ENCODE measurements around the gene PKD2. TPM values are rescaled to one million over a fixed set of nuclear protein-coding genes. Genes with fewer than 3 reads are reported as not detected.

Gene PKD2
- total RNA-seq, 1 donor: 161 TPM

DNA sequence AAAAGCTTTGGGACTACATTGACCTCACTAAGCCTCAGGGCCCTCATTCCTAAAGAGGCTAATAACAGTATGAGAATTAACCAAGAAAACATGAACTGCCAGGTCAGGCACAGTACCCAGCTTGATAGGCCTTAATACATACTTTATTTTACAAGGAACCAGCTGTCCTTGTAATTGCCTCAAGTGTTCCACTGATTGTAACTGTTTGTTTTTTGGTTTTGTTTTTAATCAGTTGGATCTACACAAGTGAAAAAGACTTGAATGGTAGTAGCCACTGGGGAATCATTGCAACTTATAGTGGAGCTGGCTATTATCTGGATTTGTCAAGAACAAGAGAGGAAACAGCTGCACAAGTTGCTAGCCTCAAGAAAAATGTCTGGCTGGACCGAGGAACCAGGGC, 35.6 kb downstream of the PKD2 start:
- DNase-seq (ENCODE audit: low read depth): peak; percentile 47
- H3K4me3 ChIP-seq (ENCODE audit: low read depth, low read length): no peak overlapping the region
- TF ChIP-seq, protein P1, sequence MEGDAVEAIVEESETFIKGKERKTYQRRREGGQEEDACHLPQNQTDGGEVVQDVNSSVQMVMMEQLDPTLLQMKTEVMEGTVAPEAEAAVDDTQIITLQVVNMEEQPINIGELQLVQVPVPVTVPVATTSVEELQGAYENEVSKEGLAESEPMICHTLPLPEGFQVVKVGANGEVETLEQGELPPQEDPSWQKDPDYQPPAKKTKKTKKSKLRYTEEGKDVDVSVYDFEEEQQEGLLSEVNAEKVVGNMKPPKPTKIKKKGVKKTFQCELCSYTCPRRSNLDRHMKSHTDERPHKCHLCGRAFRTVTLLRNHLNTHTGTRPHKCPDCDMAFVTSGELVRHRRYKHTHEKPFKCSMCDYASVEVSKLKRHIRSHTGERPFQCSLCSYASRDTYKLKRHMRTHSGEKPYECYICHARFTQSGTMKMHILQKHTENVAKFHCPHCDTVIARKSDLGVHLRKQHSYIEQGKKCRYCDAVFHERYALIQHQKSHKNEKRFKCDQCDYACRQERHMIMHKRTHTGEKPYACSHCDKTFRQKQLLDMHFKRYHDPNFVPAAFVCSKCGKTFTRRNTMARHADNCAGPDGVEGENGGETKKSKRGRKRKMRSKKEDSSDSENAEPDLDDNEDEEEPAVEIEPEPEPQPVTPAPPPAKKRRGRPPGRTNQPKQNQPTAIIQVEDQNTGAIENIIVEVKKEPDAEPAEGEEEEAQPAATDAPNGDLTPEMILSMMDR (IDR thresholded peaks at IDR 0.05; ENCODE audit: insufficient read depth, low read depth, low read length): no peak

DNA sequence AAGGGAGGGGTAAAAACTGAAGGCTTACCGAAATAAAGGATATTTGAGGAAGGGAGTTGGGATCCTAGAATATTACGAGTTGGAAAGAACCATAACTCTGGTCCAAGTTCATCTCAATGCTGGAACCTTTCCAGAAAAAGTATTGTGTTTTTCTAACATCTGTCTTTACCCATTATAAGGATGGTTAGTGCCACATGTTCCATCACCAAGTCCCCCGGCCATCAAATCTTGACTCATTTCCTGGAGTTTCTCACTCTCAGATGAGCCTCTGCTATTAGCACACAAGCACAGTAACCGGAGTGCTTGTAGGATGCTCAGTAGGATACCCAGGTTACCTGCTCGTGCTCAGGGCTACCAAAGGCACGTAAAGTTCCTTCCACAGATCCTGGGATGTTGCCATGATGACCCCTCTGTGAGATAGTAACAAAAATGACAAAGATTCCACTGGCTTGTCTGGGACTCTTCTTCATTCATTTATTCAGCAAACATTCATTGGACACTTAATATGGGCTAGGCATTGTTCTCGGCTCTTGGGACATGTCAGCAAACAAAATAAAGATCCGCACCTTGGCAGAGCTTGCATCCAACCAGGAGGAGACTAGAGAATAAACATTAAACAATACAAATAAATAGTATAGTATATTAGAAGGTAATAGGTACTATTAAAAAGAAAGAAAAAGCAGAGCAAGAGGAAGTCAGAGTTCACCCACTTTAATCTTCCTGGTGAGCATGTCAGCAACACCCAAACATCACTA, 36.3 kb downstream of the PKD2 start:
- DNase-seq (ENCODE audit: low read depth): no peak
- TF ChIP-seq, protein P1 (IDR thresholded peaks at IDR 0.05; ENCODE audit: insufficient read depth, low read depth, low read length): no peak
- H3K4me3 ChIP-seq (ENCODE audit: low read depth, low read length): no peak overlapping the region

DNA sequence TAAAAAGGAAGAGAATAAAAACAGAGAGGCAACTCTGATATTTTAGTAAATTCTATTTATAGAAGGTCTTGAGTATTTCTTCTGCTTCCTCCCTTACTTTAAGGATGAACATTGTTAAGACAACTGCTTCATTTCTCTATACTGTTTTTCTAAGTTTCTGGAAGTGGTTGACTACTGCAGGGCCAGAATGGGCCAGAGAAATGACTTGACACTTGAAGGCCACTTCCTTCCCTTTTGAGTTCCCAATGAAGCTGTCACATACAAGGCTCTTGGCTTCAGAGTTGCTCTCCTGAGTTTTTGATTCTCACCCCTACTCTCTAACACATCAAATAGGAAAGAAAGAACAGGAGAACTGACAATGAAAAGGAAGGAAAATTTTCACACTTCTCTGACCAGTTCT, 37.6 kb downstream of the PKD2 start:
- TF ChIP-seq, protein P1 (IDR thresholded peaks at IDR 0.05; ENCODE audit: insufficient read depth, low read depth, low read length): no peak
- no peak overlapping the region for H3K4me3 ChIP-seq (ENCODE audit: low read depth, low read length)
- DNase-seq (ENCODE audit: low read depth): no peak

DNA sequence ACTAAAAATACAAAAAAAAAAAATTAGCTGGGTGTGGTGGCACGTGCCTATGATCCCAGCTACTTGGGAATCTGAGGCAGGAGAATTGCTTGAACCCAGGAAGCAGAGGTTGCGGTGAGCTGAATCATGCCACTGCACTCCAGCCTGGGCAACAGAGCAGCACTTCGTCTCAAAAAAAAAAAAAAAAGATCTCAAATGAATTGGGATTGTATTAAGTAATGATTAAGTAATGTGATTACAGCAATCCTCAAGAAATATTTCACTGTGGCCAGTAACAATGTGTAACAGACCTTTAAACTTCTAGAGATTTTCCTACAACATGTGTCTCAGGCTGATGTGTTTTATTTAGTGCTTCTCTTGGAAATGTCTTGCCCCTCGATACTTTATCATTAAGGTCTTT, 46.8 kb downstream of the PKD2 start:
- no peak overlapping the region for H3K4me3 ChIP-seq (ENCODE audit: low read depth, low read length)
- TF ChIP-seq, protein P1 (IDR thresholded peaks at IDR 0.05; ENCODE audit: insufficient read depth, low read depth, low read length): no peak
- DNase-seq (ENCODE audit: low read depth): no peak

DNA sequence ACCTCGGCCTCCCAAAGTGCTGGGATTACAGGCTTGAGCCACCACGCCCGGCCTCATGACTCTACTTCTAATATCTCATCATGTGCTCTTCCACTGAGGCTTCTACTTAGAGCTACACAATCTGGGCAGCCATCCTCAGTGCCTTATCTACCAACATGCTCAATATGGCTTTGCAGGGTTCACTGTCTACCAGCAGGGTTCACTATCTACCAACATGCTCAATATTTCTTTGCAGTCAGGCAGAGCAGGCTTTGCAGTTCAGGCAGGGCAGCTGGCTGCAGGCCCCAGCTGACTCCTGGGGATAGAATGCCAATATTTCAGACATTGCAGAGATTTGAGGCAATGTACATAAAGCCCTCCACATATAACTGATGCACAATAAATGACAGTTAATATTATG, 47.5 kb downstream of the PKD2 start:
- DNase-seq (ENCODE audit: low read depth): peak; percentile 66
- TF ChIP-seq, protein P1 (IDR thresholded peaks at IDR 0.05; ENCODE audit: insufficient read depth, low read depth, low read length): peak; percentile 76
- no peak overlapping the region for H3K4me3 ChIP-seq (ENCODE audit: low read depth, low read length)

DNA sequence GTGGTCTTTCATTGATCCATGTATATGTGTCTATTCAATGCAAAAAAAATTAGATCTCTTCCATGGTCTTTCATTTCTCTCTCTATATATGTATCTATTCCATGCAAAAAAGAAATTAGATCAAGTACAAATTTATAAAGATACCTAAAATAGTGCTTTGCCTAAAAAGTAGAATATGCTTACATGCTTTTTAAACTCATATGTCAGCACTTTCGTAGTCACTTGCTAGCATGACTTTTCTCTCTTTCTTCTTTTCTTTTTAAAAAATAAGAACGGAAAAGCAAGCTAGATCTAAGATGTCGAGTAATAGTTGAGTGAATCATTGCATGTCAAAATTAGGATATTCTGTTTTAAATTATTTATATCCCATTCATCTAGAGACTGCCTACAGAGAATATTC, 50.9 kb downstream of the PKD2 start:
- TF ChIP-seq, protein P1 (IDR thresholded peaks at IDR 0.05; ENCODE audit: insufficient read depth, low read depth, low read length): no peak
- no peak for DNase-seq (ENCODE audit: low read depth)
- no peak overlapping the region for H3K4me3 ChIP-seq (ENCODE audit: low read depth, low read length)

DNA sequence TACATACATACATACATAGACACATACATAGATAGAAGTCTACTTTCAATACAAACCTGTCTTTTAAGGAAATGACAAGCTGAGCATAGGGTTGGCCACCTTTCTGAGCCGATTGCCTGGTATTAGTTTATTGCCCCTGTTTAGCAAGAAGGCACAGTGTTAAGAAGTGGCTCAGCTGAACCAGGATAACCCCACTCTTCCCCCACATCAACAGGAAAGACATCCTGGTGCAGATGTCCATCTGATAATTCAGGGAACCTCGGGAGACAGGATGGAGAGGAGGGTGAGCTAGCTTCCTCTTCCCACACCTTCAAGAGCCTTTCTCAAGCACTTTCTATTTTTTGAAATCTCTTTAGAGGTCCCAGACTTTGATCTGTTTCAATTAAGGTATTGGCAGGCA, 52.3 kb downstream of the PKD2 start:
- DNase-seq (ENCODE audit: low read depth): no peak
- TF ChIP-seq, protein P1 (IDR thresholded peaks at IDR 0.05; ENCODE audit: insufficient read depth, low read depth, low read length): no peak
- no peak overlapping the region for H3K4me3 ChIP-seq (ENCODE audit: low read depth, low read length)

All from fibroblast of villous mesenchyme (primary cell).